ENCODE results near the gene C2orf92. TPM values are rescaled to one million over a fixed set of nuclear protein-coding genes. Genes with fewer than 3 reads are reported as not detected.

The C2orf92 gene
- total and polyA plus RNA-seq, 8 donors = 7.6 to 30.9 (median 25.5) TPM

DNA sequence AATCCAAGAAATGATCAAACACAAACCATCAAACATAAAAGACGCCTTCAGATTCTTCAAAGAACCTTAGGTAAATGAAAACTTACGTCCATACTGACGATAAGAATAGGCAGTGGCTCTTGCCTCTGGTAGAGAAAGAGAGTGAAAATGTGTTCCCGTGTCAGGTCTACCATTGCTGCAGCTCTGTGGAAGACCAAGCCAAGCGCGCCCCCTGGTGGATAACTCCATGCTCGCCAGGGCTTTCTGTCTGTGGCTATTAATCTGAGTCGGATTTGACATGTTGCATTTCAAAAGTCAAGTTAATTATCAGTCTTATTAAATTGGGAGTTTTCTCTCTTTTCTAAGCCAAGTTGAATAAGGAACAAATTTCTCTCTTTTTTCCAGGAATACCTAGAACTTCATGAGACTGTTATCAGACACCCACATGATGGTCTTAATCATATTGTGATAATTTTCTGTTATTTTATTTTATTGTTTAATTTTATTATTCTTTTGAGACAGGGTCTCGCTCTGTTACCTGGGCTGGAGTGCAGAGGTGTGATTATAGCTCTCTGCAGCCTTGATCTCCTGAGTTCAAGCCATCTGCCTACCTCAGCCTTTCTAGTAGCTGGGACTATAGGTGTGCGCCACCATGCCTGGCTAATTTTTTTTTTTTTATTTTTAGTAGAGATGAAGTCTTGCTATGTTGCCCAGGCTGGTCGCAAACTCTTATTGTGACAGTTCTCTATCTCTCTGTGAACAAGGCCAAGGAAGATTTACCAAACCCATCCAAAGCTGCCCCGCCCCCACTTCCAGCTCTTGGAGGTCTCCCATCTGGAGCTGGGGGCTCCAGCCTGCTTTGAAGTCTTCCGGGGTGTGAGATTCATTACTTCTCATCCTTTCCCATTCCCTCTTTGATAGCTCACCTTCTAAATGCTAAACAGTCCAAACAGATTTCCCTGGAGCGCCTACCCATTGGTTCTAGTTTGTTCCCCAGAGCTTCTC lies 28.0 kb downstream of the C2orf92 start:
- H3K27ac ChIP-seq = no peak overlapping the region
- no peaks in the 10 kb centered on the region for H3K27me3 ChIP-seq
- H3K4me3 ChIP-seq = no peak overlapping the region
- intact Hi-C loops (cut with DNase I) = no loop called here
- TF ChIP-seq, protein P1, sequence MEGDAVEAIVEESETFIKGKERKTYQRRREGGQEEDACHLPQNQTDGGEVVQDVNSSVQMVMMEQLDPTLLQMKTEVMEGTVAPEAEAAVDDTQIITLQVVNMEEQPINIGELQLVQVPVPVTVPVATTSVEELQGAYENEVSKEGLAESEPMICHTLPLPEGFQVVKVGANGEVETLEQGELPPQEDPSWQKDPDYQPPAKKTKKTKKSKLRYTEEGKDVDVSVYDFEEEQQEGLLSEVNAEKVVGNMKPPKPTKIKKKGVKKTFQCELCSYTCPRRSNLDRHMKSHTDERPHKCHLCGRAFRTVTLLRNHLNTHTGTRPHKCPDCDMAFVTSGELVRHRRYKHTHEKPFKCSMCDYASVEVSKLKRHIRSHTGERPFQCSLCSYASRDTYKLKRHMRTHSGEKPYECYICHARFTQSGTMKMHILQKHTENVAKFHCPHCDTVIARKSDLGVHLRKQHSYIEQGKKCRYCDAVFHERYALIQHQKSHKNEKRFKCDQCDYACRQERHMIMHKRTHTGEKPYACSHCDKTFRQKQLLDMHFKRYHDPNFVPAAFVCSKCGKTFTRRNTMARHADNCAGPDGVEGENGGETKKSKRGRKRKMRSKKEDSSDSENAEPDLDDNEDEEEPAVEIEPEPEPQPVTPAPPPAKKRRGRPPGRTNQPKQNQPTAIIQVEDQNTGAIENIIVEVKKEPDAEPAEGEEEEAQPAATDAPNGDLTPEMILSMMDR (IDR thresholded peaks at IDR 0.05) = peak; percentile 87 to 96
- DNase-seq (peak; percentile 76 to 97 (median 88)), ATAC-seq (peak; percentile 98)
- no peaks in the 10 kb centered on the region for H3K9me3 ChIP-seq
- H3K36me3 ChIP-seq = no peaks in the 10 kb centered on the region
- no peaks in the 10 kb centered on the region for H3K4me1 ChIP-seq

DNA sequence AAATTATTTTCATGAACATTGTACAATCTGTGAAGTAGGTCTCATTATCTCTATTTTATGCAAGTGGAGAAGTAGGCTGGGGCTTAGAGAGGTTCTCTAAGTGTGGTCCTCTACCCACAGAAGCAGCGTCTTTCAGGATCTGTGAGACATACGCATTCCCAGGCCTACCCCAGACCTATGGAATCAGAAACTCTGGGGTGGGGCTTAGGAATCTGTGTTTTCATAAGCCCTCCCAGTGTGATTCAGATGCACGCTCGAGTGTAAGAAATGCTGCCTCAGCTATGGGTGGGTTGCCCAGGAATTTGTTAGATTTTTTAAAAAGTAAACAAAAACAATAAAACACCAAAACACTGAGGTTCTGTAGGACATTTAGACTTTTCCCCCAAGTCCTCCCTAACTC lies 29.0 kb downstream of the C2orf92 start:
- TF ChIP-seq, protein P1 (IDR thresholded peaks at IDR 0.05) = no peak
- no peak overlapping the region for H3K27ac ChIP-seq
- no peaks in the 10 kb centered on the region for H3K9me3 ChIP-seq
- no peak overlapping the region for H3K4me3 ChIP-seq
- no peaks in the 10 kb centered on the region for H3K4me1 ChIP-seq
- ATAC-seq (no peak), DNase-seq (no peak)
- H3K36me3 ChIP-seq = no peaks in the 10 kb centered on the region
- intact Hi-C loops (cut with DNase I) = no loop called here
- H3K27me3 ChIP-seq = no peaks in the 10 kb centered on the region

DNA sequence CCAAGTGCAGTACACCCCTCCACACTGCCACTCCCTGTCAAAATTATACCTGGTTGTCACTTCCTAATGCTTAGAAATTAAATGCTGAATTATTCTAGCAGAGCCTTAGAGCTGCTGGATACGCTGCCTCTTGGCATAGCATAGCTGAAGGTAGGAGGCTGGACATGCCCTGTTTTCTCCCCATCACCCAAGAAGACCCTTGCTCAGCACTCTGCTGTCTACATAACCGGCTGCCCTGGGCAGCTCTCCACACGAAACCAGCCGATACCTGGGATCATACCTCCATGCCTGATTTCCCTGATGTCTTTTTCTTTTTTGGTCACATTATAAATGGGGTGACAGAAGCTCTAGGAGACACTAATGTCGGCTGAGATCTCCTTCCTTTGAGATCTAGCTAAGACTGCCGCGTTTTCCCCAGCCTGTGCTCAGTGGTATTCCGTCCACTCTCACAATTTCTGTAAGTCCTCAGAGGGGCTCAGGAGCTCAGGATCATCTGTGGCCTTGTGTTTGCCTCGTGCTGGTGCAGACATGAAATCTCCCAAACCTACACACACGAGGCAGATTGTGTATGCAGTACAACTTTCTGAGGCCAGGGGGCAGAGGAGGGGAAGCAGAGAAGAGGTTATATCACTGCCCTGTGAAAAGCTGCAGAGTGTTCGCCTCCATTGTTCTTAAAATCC lies 30.4 kb downstream of the C2orf92 start:
- Histone ChIP-seq H3K4me3 (no peak overlapping the region), H3K27ac (no peak overlapping the region), H3K4me1 (no peaks in the 10 kb centered on the region), H3K36me3 (no peaks in the 10 kb centered on the region), H3K27me3 (no peaks in the 10 kb centered on the region), H3K9me3 (no peaks in the 10 kb centered on the region)
- ATAC-seq (peak; percentile 86), DNase-seq (peak in 2 of 4 donors; percentile 20 to 55)
- intact Hi-C loops (cut with DNase I) = no loop called here
- TF ChIP-seq, protein P1 (IDR thresholded peaks at IDR 0.05) = peak; percentile 48 to 51

DNA sequence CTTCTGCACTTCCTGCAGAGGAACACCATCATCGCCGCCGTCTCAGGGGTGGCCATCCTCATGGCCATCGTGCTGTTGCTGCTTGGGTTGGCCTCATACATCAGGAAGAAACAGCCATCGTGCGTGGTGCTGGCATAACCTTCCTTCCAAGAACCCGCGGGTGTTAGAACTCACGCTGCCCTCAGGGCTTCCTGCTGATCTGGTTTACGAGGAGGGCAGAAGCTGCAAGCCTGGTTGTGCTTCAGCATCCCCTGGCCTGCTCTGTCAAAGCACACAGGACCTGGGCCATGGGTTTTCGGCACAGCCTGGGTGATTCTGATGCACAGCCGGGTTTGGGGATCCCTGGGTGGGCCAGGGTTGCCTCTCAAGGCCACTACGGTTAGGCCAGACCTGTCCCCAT lies 31.7 kb downstream of the C2orf92 start:
- Histone ChIP-seq H3K4me1 (no peaks in the 10 kb centered on the region), H3K27ac (no peak overlapping the region), H3K9me3 (no peaks in the 10 kb centered on the region), H3K36me3 (no peaks in the 10 kb centered on the region), H3K27me3 (no peaks in the 10 kb centered on the region), H3K4me3 (no peak overlapping the region)
- TF ChIP-seq, protein P1 (IDR thresholded peaks at IDR 0.05) = no peak
- intact Hi-C loops (cut with DNase I) = no loop called here
- ATAC-seq (no peak), DNase-seq (no peak)

DNA sequence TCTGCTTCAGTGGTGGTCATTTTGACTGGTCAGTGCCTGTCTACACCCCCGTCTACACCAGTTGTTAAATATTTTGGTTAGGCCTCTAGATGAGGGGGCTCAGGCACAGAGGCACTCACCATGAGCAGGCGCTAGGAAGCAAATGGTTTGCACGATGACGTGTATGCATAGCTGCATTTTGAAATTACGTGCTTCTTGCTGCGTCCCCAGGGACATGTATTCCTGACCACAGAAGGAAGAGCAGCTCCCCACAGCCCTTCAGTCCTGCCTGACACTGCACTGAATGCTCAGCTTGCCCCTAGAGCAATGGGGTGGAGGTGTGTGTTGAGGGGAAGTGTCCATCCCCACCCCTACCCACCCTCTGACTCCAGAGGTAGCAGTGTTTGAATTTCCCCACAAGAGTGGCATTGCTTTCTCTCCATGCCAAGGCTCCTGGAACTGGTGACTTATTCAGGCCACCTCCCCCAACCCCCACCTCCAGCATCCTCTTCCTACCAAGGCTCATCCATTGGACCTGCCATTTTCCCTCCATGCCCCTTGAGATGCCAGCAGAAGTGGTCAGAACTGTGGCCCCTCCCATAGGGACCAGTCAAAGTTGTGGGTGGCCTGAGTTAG lies 32.4 kb downstream of the C2orf92 start:
- Histone ChIP-seq H3K4me1 (no peaks in the 10 kb centered on the region), H3K27me3 (no peaks in the 10 kb centered on the region), H3K9me3 (no peaks in the 10 kb centered on the region), H3K36me3 (no peaks in the 10 kb centered on the region), H3K4me3 (no peak overlapping the region), H3K27ac (no peak overlapping the region)
- intact Hi-C loops (cut with DNase I) = no loop called here
- no peak for DNase-seq
- TF ChIP-seq, protein P1 (IDR thresholded peaks at IDR 0.05) = no peak
- no peak for ATAC-seq
